Measurements from ENCODE around the gene HSPB7.

DNA sequence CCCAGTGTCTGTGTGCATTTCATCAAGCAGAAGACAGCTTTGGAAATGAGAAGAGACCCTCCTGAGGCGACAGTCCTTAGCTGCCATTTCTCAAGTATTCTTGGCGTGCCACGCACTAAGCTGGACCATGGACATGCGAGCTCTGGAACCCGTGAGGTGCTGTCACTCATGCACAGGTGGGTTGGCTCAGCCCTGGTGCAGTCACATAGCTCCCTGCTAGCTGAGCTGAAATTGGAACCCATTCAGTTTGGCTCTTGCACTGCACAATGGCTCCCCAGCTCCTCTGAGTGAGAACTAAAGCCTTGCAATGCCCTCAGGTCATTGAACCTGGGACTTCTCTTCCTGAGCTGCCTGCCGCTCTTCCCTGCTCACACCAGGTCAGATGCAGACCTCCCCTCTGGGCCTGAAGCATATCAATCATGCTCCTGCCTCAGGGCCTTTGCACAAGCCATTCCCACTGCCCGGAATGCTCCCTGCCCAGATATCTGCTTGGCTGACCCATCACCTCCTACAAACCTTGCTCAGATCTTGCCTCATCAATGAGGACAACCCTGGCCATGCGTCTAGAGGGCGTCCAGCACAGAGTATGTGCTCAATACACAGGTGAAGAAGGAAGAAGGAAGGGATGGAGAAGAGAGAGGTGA is 20.1 kb downstream of the HSPB7 start:
- TF ChIP-seq CTCF (IDR thresholded peaks at IDR 0.05) = no peak
- no peak for TF ChIP-seq POLR2A (IDR thresholded peaks at IDR 0.05)

Data from esophagus squamous epithelium (tissue), 4 donors.